ENCODE data around the gene UBE2E2. TPM values are rescaled to one million over a fixed set of nuclear protein-coding genes. Genes with fewer than 3 reads are reported as not detected.

UBE2E2 gene
- total RNA-seq, 4 donors from 2014 or later = 26.5 to 44.0 (median 37.0) TPM

GRCh38 chr3:23277688-23278087 lies 74.6 kb downstream of the UBE2E2 start:
- DNase-seq = no peak
- TF ChIP-seq CTCF (IDR thresholded peaks at IDR 0.05) (no peak), POLR2A (IDR thresholded peaks at IDR 0.05) (no peak)
- WGBS, 2 donors = 55 to 70% methylated on average over 3 of the region's 3 CpGs
- H3K9me3 ChIP-seq = no peaks in the 10 kb centered on the region
- no peaks in the 10 kb centered on the region for H3K4me1 ChIP-seq
- H3K27ac ChIP-seq = no peak overlapping the region
- H3K27me3 ChIP-seq = no peaks in the 10 kb centered on the region
- H3K4me3 ChIP-seq = no peak overlapping the region
- H3K36me3 ChIP-seq = no peaks in the 10 kb centered on the region
- intact Hi-C loops (cut with DNase I) = no loop called here

- H3K4me3 ChIP-seq = no peak overlapping the region
- no peaks in the 10 kb centered on the region for H3K4me1 ChIP-seq
- TF ChIP-seq CTCF (IDR thresholded peaks at IDR 0.05) = no peak
- no peak for TF ChIP-seq POLR2A (IDR thresholded peaks at IDR 0.05)
- H3K36me3 ChIP-seq = no peaks in the 10 kb centered on the region
- no peak for DNase-seq
- H3K27ac ChIP-seq = no peak overlapping the region
- 82 to 84% methylated on average over 5 of the region's 5 CpGs for WGBS, 2 donors
- peaks cover 0 to 14% (median 4%) of the 10 kb centered on the region in 3 donors for H3K9me3 ChIP-seq
- intact Hi-C loops (cut with DNase I) = no loop called here
- no peaks in the 10 kb centered on the region for H3K27me3 ChIP-seq
Measured at GRCh38 chr3:23283625-23284024, 80.5 kb downstream of the UBE2E2 start.

GRCh38 chr3:23288286-23288685 lies 85.2 kb downstream of the UBE2E2 start:
- intact Hi-C loops (cut with DNase I) = no loop called here

GRCh38 chr3:23288715-23289114 lies 85.6 kb downstream of the UBE2E2 start:
- TF ChIP-seq POLR2A (IDR thresholded peaks at IDR 0.05) (no peak), CTCF (IDR thresholded peaks at IDR 0.05) (no peak)
- WGBS, 2 donors = 23 to 34% methylated on average over 2 of the region's 2 CpGs
- Histone ChIP-seq H3K9me3 (peaks cover 0 to 14% (median 4%) of the 10 kb centered on the region in 3 donors), H3K27me3 (no peaks in the 10 kb centered on the region), H3K4me3 (no peak overlapping the region), H3K27ac (no peak overlapping the region), H3K4me1 (no peaks in the 10 kb centered on the region), H3K36me3 (no peaks in the 10 kb centered on the region)
- intact Hi-C loops (cut with DNase I) = no loop called here
- DNase-seq = no peak

More at GRCh38 chr3:23288286-23288685, 85.2 kb downstream of the UBE2E2 start:
- peaks cover 0 to 14% (median 4%) of the 10 kb centered on the region in 3 donors for H3K9me3 ChIP-seq
- WGBS, 2 donors = 60 to 80% methylated on average over 1 of the region's 1 CpG
- H3K36me3 ChIP-seq = no peaks in the 10 kb centered on the region
- no peak for DNase-seq
- no peak for TF ChIP-seq POLR2A (IDR thresholded peaks at IDR 0.05)
- no peak for TF ChIP-seq CTCF (IDR thresholded peaks at IDR 0.05)
- no peak overlapping the region for H3K4me3 ChIP-seq
- no peak overlapping the region for H3K27ac ChIP-seq
- H3K27me3 ChIP-seq = no peaks in the 10 kb centered on the region
- no peaks in the 10 kb centered on the region for H3K4me1 ChIP-seq

- H3K27me3 ChIP-seq = no peaks in the 10 kb centered on the region
- H3K36me3 ChIP-seq = no peaks in the 10 kb centered on the region
- no peak overlapping the region for H3K27ac ChIP-seq
- no peak for TF ChIP-seq CTCF (IDR thresholded peaks at IDR 0.05)
- 57 to 100% methylated on average over 1 of the region's 1 CpG for WGBS, 2 donors
- no peak for DNase-seq
- H3K9me3 ChIP-seq = peaks cover 0 to under 1% (median 0%) of the 10 kb centered on the region in 3 donors
- intact Hi-C loops (cut with DNase I) = no loop called here
- H3K4me3 ChIP-seq = no peak overlapping the region
- H3K4me1 ChIP-seq = no peaks in the 10 kb centered on the region
Measured at GRCh38 chr3:23292432-23292831, 89.3 kb downstream of the UBE2E2 start.

Measured in esophagus squamous epithelium (tissue), 5 donors.